OCI-LY7 (cell line): Measurements from ENCODE around the gene ENOSF1. TPM values are rescaled to one million over a fixed set of nuclear protein-coding genes. Genes with fewer than 3 reads are reported as not detected.

Experiments used
- BruUV-seq: library from RNA; stranded (reverse); fragments of 400-500 nt; replicated peaks from 2 replicates; lab custom pipeline; 2021; lab: Mats Ljungman, UMichigan
- CTCF ChIA-PET: fragments of 300-600 bp; sonication (Branson Sonifier 250); formaldehyde crosslinking; loops from one replicate; lab custom pipeline; 2022; ENCODE audit warnings: antibody characterized with exemption; ENCODE audit not compliant: unreplicated experiment; lab: Charles Lee
- POLR2A ChIA-PET: fragments of 300-600 bp; sonication (Branson Sonifier 250); formaldehyde crosslinking; loops from one replicate; lab custom pipeline; 2022; ENCODE audit warnings: antibody characterized with exemption; lab: Charles Lee
- DNase-seq: peaks from one replicate; pipeline ENCODE4 v3.0.0-alpha.2; 2015; ENCODE audit warnings: low spot score
- H2AFZ ChIP-seq: fragments of 200-600 bp; sonication (generic), shearing (Covaris generic); 2 replicates; pipeline ENCODE4 v1.6.1; 2014; ENCODE audit warnings: mild to moderate bottlenecking, antibody characterized with exemption, low read length, moderate library complexity
- H3K27ac ChIP-seq: fragments of 200-600 bp; sonication (generic); 2 replicates; pipeline ENCODE4 v1.5.1; 2014; ENCODE audit warnings: mixed run types, low read depth, mild to moderate bottlenecking, moderate library complexity, low read length, inconsistent platforms; ENCODE audit not compliant: poor library complexity, severe bottlenecking
- H3K36me3 ChIP-seq: fragments of 200-600 bp; sonication (generic); 2 replicates; pipeline ENCODE4 v1.6.1; 2014; ENCODE audit warnings: mild to moderate bottlenecking, antibody characterized with exemption, low read length, moderate library complexity, mixed read lengths; ENCODE audit not compliant: insufficient read depth
- H3K4me1 ChIP-seq: fragments of 200-600 bp; sonication (generic); 2 replicates; pipeline ENCODE4 v1.5.1; 2014; ENCODE audit warnings: mild to moderate bottlenecking, low read length; ENCODE audit not compliant: insufficient read depth, poor library complexity, severe bottlenecking
- H3K4me2 ChIP-seq: fragments of 200-600 bp; sonication (generic); 2 replicates; pipeline ENCODE4 v1.6.1; 2014; ENCODE audit warnings: mild to moderate bottlenecking, low read length
- H3K4me3 ChIP-seq: fragments of 200-600 bp; sonication (generic); 2 replicates; pipeline ENCODE4 v1.5.1; 2014; ENCODE audit warnings: mild to moderate bottlenecking, low read depth, low read length; ENCODE audit not compliant: poor library complexity, severe bottlenecking
- H3K79me2 ChIP-seq: fragments of 200-600 bp; sonication (generic); 2 replicates; pipeline ENCODE4 v1.6.1; 2016; ENCODE audit warnings: low read depth, mild to moderate bottlenecking, low read length, moderate library complexity, mixed read lengths; ENCODE audit not compliant: insufficient read depth
- H3K9me2 ChIP-seq: fragments of 200-600 bp; sonication (generic); 2 replicates; pipeline ENCODE4 v1.6.1; 2016; ENCODE audit warnings: mild to moderate bottlenecking, low read length, mixed read lengths; ENCODE audit not compliant: insufficient read depth
- H3K9me3 ChIP-seq: fragments of 200-600 bp; sonication (generic); 2 replicates; pipeline ENCODE4 v1.6.1; 2014; ENCODE audit warnings: mild to moderate bottlenecking, mixed run types, low read length, mixed read lengths
- H4K20me1 ChIP-seq: fragments of 200-600 bp; sonication (generic); 2 replicates; pipeline ENCODE4 v1.6.1; 2014; ENCODE audit warnings: mild to moderate bottlenecking, antibody characterized with exemption, low read length, moderate library complexity, mixed read lengths; ENCODE audit not compliant: insufficient read depth
- EZH2phosphoT487 ChIP-seq: fragments of 200-600 bp; sonication (generic); IDR thresholded peaks from 2 replicates; pipeline ENCODE4 v1.6.1; 2018; ENCODE audit warnings: low read depth, borderline replicate concordance, mild to moderate bottlenecking, mixed run types, antibody characterized with exemption, low read length, moderate library complexity, mixed read lengths
- intact Hi-C: fragments of 100-400 bp; cut with micrococcal nuclease; formaldehyde crosslinking; loops from one replicate; pipeline ENCODE4 v1.10.0; 2022; ENCODE audit not compliant: unreplicated experiment
- total RNA-seq, 2 experiments: library from RNA; depleted of rRNA in 1 of 2; stranded (reverse); fragments of >200 nt in 1 of 2; shearing (Covaris generic) in 1 of 2; gene quantifications; 2 replicates each; pipeline ENCODE4 v1.2.3, GENCODE V29; 2014 to 2022
- TF ChIP-seq, protein P1 (sequence below): fragments of 200-600 bp; sonication (generic); conservative IDR thresholded peaks from 2 replicates; pipeline ENCODE4 v1.5.1; 2014; ENCODE audit warnings: mild to moderate bottlenecking, antibody characterized with exemption, low read length, moderate library complexity, mixed read lengths

Gene ENOSF1
- total RNA-seq, 2 experiments from 2014 or later: 40.1 to 44.0 TPM

DNA sequence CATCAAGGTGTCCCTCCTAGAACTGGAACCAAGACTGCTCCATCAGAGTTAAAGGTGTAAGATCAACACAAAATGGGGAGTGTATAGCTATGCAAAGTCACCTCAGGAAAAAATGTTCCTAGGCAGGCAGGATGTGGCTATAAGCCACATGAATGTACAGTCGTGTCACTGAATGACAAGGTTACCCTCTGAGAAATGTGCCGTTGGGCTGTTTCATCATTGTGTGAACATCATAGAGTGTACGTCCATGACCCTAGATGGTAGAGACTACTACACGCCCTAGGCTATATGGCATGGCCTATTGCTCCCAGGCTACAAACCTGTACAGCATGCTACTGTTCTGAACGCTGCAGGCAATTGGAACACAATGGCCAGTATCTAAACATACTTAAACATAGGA, 30.4 kb downstream of the ENOSF1 start:
- BruUV-seq: no TSS peak
- no peaks in the 10 kb centered on the region for H3K9me3 ChIP-seq
- TF ChIP-seq, protein P1, sequence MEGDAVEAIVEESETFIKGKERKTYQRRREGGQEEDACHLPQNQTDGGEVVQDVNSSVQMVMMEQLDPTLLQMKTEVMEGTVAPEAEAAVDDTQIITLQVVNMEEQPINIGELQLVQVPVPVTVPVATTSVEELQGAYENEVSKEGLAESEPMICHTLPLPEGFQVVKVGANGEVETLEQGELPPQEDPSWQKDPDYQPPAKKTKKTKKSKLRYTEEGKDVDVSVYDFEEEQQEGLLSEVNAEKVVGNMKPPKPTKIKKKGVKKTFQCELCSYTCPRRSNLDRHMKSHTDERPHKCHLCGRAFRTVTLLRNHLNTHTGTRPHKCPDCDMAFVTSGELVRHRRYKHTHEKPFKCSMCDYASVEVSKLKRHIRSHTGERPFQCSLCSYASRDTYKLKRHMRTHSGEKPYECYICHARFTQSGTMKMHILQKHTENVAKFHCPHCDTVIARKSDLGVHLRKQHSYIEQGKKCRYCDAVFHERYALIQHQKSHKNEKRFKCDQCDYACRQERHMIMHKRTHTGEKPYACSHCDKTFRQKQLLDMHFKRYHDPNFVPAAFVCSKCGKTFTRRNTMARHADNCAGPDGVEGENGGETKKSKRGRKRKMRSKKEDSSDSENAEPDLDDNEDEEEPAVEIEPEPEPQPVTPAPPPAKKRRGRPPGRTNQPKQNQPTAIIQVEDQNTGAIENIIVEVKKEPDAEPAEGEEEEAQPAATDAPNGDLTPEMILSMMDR: no peak
- no peak for TF ChIP-seq EZH2phosphoT487
- intact Hi-C loops: no loop called here
- H3K9me2 ChIP-seq: no peaks in the 10 kb centered on the region
- H4K20me1 ChIP-seq: no peaks in the 10 kb centered on the region
- H3K36me3 ChIP-seq: peaks cover 20% of the 10 kb centered on the region
- H3K79me2 ChIP-seq: no peaks in the 10 kb centered on the region
- DNase-seq: no peak
- ChIA-PET CTCF (no interaction called here), POLR2A (no interaction called here)
- H3K4me2 ChIP-seq: no peak overlapping the region
- no peak overlapping the region for H3K27ac ChIP-seq
- no peaks in the 10 kb centered on the region for H3K4me1 ChIP-seq
- no peak overlapping the region for H2AFZ ChIP-seq
- no peak overlapping the region for H3K4me3 ChIP-seq

DNA sequence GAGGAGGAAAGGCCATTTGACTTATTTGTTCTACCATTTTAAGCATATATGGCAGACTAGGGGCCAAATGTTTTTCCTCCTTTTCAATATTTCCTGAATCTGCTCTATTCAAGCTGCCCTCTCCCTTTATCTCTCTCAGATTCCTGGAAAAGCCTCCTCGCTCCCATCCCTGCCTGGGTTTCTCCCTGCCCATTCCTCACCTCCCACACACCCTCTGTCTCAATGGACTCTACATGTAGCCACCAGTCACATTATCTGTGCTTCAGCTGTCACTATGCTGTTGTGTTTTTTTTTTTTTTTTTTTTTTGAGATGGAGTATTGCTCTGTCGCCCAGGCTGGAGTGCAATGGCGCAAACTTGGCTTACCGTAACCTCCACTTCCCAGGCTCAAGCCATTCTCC, 32.0 kb downstream of the ENOSF1 start:
- Histone ChIP-seq H3K4me1 (no peaks in the 10 kb centered on the region), H3K4me2 (no peak overlapping the region), H2AFZ (no peak overlapping the region), H3K9me2 (no peaks in the 10 kb centered on the region), H3K36me3 (peaks cover 36% of the 10 kb centered on the region), H3K9me3 (no peaks in the 10 kb centered on the region), H3K79me2 (no peaks in the 10 kb centered on the region), H3K27ac (no peak overlapping the region), H3K4me3 (no peak overlapping the region), H4K20me1 (no peaks in the 10 kb centered on the region)
- ChIA-PET POLR2A (interaction anchor here (0.7 kb wide), 1 partner anchor 29 kb away, joined by 3 read pairs; no protein-coding TSS in a partner anchor), CTCF (no interaction called here)
- intact Hi-C loops: no loop called here
- BruUV-seq: no TSS peak
- no peak for DNase-seq
- TF ChIP-seq, protein P1: no peak
- TF ChIP-seq EZH2phosphoT487: no peak

DNA sequence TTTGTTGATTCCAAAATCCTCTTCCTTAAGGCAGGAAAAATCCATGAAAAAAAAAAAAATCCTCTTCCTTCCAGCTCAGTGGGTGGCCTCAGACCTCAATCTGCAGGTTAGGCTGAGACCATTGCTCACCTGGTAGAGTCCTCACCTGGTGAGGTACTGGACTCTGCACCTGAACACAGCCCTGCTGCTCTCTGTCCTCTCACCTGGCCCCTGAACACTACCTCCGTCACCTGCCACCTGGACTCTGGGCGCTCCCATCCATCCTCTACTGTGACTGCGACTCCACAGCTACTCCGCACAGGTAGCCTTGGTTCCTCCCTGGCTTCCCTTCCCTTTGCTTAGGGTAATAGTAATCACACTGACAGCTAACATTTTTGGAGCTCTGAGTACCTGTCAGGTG, 32.9 kb downstream of the ENOSF1 start:
- CTCF ChIA-PET: no interaction called here
- POLR2A ChIA-PET: interaction anchor here (0.7 kb wide), 1 partner anchor 21 kb away, joined by 3 read pairs; no protein-coding TSS in a partner anchor
- no peaks in the 10 kb centered on the region for H3K9me2 ChIP-seq
- TF ChIP-seq EZH2phosphoT487: no peak
- TF ChIP-seq, protein P1: no peak
- H3K4me2 ChIP-seq: no peak overlapping the region
- no peak overlapping the region for H3K4me3 ChIP-seq
- no peak for DNase-seq
- H3K79me2 ChIP-seq: no peaks in the 10 kb centered on the region
- H3K4me1 ChIP-seq: no peaks in the 10 kb centered on the region
- H3K9me3 ChIP-seq: no peaks in the 10 kb centered on the region
- intact Hi-C loops: no loop called here
- no peak overlapping the region for H3K27ac ChIP-seq
- peaks cover 45% of the 10 kb centered on the region for H3K36me3 ChIP-seq
- no peak overlapping the region for H2AFZ ChIP-seq
- H4K20me1 ChIP-seq: no peaks in the 10 kb centered on the region
- no TSS peak for BruUV-seq
